ENCODE results near the gene SCGB1A1. TPM values are rescaled to one million over a fixed set of nuclear protein-coding genes. Genes with fewer than 3 reads are reported as not detected.

Gene SCGB1A1
- total and polyA plus RNA-seq, 2 of the 13 experiments (the other 11 are each of a cell fraction or from before 2014, with no cell fraction given) = not detected

GRCh38 chr11:62457478-62457877 lies 38.6 kb downstream of the SCGB1A1 start:
- CTCF ChIA-PET (ENCODE audit: low intra/inter-chr PET ratio, low total read pairs) = no interaction called here
- intact Hi-C loops (cut with micrococcal nuclease; ENCODE audit: unreplicated experiment) = no loop called here

GRCh38 chr11:62458212-62459002 lies 39.6 kb downstream of the SCGB1A1 start:
- BruUV-seq (replicated peaks) = no TSS peak
- DNase-seq (ENCODE audit: low spot score) (peak; percentile 36), FAIRE-seq (no peak), ATAC-seq (peak; percentile 81)
- WGBS (ENCODE audit: low lambda C conversion rate) = 0% methylated on average over 4 of the region's 4 CpGs
- in situ Hi-C loops (cut with HindIII; ENCODE audit: extremely low pct_ligation_motif_present, low pct_unique_long_range_greater_than_20kb) = no loop called here
- Histone ChIP-seq H3K79me2 (ENCODE audit: insufficient read depth, low read length) (no peaks in the 10 kb centered on the region), H3K9ac (ENCODE audit: insufficient read depth, low read depth, low read length) (no peak overlapping the region), H3K4me1 (ENCODE audit: insufficient read depth, low read length) (peaks cover 63% of the 10 kb centered on the region), H3K27me3 (ENCODE audit: control insufficient read depth in 1 of 2, insufficient read depth in 2 of 2, low read length in 2 of 2) (no peaks in the 10 kb centered on the region), H3K36me3 (replicated peaks in 1 of 2; ENCODE audit: control insufficient read depth in 1 of 2, insufficient read depth in 2 of 2, low read length in 2 of 2) (no peaks in the 10 kb centered on the region), H3K4me3 (replicated peaks in 1 of 3; ENCODE audit: insufficient read depth in 1 of 3, low read depth in 2 of 3, low read length in 3 of 3) (no peak overlapping the region), H3K4me2 (ENCODE audit: low read depth, low read length) (peak overlapping the region; percentile 45), H2AFZ (ENCODE audit: low read length) (no peak overlapping the region), H3K9me3 (ENCODE audit: low read length) (no peaks in the 10 kb centered on the region), H3K27ac (ENCODE audit: extremely low read length, insufficient read depth, low read length) (peak overlapping the region; percentile 44), H4K20me1 (ENCODE audit: insufficient read depth, low read length) (no peaks in the 10 kb centered on the region)
- intact Hi-C loops (cut with micrococcal nuclease; ENCODE audit: unreplicated experiment) = no loop called here
- POLR2A ChIA-PET = interaction anchor here (1.0 to 1.9 kb wide), 7 partner anchors 9 to 133 kb away, joined by 3 to 9 read pairs (median 5); partner anchors contain the start of genes AHNAK and TUT1
- CTCF ChIA-PET (ENCODE audit: low intra/inter-chr PET ratio, low total read pairs) = no interaction called here
- TF ChIP-seq RCOR2 (CRISPR knock-in tag; IDR thresholded peaks at IDR 0.05) = no peak
- no peak for TF ChIP-seq ZNF839 (CRISPR knock-in tag; IDR thresholded peaks at IDR 0.05; ENCODE audit: borderline replicate concordance)
- TF ChIP-seq DBP (CRISPR knock-in tag; IDR thresholded peaks at IDR 0.05; ENCODE audit: not compliant biosample characterization) = no peak
- TF ChIP-seq ZBTB7B (CRISPR knock-in tag; IDR thresholded peaks at IDR 0.05) = peak; percentile 65
- no peak for TF ChIP-seq CHD2 (IDR thresholded peaks at IDR 0.05; ENCODE audit: low read depth, low read length)
- no peak for TF ChIP-seq BRD4 (CRISPR knock-in tag; IDR thresholded peaks at IDR 0.05)
- TF ChIP-seq EHMT2 (IDR thresholded peaks at IDR 0.05; ENCODE audit: borderline replicate concordance, low read depth, low read length) = no peak
- no peak for TF ChIP-seq TBL1XR1 (IDR thresholded peaks at IDR 0.05; ENCODE audit: borderline replicate concordance, low read length, partially characterized antibody)
- TF ChIP-seq TFE3 (CRISPR knock-in tag; IDR thresholded peaks at IDR 0.05) = no peak
- TF ChIP-seq ZC3H4 (CRISPR knock-in tag; IDR thresholded peaks at IDR 0.05; ENCODE audit: borderline replicate concordance) = no peak
- no peak for TF ChIP-seq MTA3 (CRISPR knock-in tag; IDR thresholded peaks at IDR 0.05)
- no peak for TF ChIP-seq CEBPG (CRISPR knock-in tag; IDR thresholded peaks at IDR 0.05)
- TF ChIP-seq ZNF20 (CRISPR knock-in tag; IDR thresholded peaks at IDR 0.05) = no peak
- TF ChIP-seq ZNF263 (CRISPR knock-in tag; IDR thresholded peaks at IDR 0.05) = no peak

More at GRCh38 chr11:62457478-62457877, 38.6 kb downstream of the SCGB1A1 start:
- WGBS (ENCODE audit: low lambda C conversion rate) = 71% methylated on average over 4 of the region's 4 CpGs
- Histone ChIP-seq H2AFZ (ENCODE audit: low read length) (no peak overlapping the region), H3K9ac (ENCODE audit: insufficient read depth, low read depth, low read length) (no peak overlapping the region), H3K4me1 (ENCODE audit: insufficient read depth, low read length) (peaks cover 54% of the 10 kb centered on the region), H3K4me2 (ENCODE audit: low read depth, low read length) (no peak overlapping the region), H4K20me1 (ENCODE audit: insufficient read depth, low read length) (no peaks in the 10 kb centered on the region), H3K27ac (ENCODE audit: extremely low read length, insufficient read depth, low read length) (no peak overlapping the region), H3K4me3 (replicated peaks in 1 of 3; ENCODE audit: insufficient read depth in 1 of 3, low read depth in 2 of 3, low read length in 3 of 3) (no peak overlapping the region), H3K9me3 (ENCODE audit: low read length) (no peaks in the 10 kb centered on the region), H3K36me3 (replicated peaks in 1 of 2; ENCODE audit: control insufficient read depth in 1 of 2, insufficient read depth in 2 of 2, low read length in 2 of 2) (no peaks in the 10 kb centered on the region), H3K79me2 (ENCODE audit: insufficient read depth, low read length) (no peaks in the 10 kb centered on the region), H3K27me3 (ENCODE audit: control insufficient read depth in 1 of 2, insufficient read depth in 2 of 2, low read length in 2 of 2) (no peaks in the 10 kb centered on the region)
- DNase-seq (ENCODE audit: low spot score) (no peak), ATAC-seq (no peak), FAIRE-seq (no peak)
- no TSS peak for BruUV-seq (replicated peaks)
- POLR2A ChIA-PET = interaction anchor here (1.1 to 1.9 kb wide), 4 partner anchors 8 to 134 kb away, joined by 3 to 9 read pairs (median 6); partner anchors contain the start of gene TUT1
- in situ Hi-C loops (cut with HindIII; ENCODE audit: extremely low pct_ligation_motif_present, low pct_unique_long_range_greater_than_20kb) = no loop called here
- TF ChIP-seq MAFK (conservative IDR thresholded peaks at IDR 0.05 in 1 of 2, IDR thresholded peaks at IDR 0.05 in 1 of 2; ENCODE audit: low read length in 2 of 2) (peak in 1 of 2 experiments; percentile 53; a peak in 1 of 4 replicates), FOXC1 (CRISPR knock-in tag; IDR thresholded peaks at IDR 0.05; ENCODE audit: borderline replicate concordance) (no peak)
